NCI-H2107 (cell line): ENCODE results near the gene YIPF4.
"Not testable (repeated sequence)": the region's sequence is repeated elsewhere in the genome, so short reads cannot be mapped to it uniquely, and the experiment has no call there.

Experiments used
- DNase-seq: peaks from one replicate; lab custom pipeline; 2025; lab: John Stamatoyannopoulos, UW

YIPF4 gene

GRCh38 chr2:32289165-32289999 lies 11.7 kb downstream of the YIPF4 start:
- DNase-seq = no peak

DNA sequence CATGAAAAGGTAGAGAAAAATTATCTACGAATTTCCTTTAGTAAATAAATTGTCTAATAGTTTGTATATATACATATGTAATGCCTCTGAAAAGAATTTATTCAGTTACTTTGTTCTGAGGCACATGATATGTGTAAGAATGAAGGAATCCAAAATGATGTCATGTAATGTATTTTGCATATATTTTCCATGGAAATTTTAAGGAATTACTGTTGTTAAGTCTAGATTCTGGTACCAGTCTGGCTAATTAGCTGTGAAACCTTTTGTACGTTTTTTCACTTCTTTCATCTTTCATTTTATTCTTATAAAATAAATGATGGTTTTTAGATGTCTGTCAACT lies 12.3 kb downstream of the YIPF4 start:
- DNase-seq = no peak

- no peak for DNase-seq
Measured at GRCh38 chr2:32291746-32292145, 14.0 kb downstream of the YIPF4 start.

DNA sequence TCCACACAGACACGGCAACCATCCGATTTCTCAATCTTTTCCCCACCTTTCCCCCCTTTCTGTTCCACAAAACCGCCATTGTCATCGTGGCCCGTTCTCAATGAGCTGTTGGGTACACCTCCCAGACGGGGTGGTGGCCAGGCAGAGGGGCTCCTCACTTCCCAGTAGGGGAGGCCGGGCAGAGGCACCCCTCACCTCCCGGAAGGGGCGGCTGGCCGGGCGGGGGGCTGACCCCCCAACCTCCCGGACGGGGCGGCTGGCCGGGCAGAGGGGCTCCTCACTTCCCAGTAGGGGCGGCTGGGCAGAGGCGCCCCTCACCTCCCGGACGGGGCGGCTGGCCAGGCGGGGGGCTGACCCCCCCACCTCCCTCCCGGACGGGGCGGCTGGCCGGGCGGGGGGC lies 15.8 kb downstream of the YIPF4 start:
- not testable (repeated sequence) for DNase-seq

DNA sequence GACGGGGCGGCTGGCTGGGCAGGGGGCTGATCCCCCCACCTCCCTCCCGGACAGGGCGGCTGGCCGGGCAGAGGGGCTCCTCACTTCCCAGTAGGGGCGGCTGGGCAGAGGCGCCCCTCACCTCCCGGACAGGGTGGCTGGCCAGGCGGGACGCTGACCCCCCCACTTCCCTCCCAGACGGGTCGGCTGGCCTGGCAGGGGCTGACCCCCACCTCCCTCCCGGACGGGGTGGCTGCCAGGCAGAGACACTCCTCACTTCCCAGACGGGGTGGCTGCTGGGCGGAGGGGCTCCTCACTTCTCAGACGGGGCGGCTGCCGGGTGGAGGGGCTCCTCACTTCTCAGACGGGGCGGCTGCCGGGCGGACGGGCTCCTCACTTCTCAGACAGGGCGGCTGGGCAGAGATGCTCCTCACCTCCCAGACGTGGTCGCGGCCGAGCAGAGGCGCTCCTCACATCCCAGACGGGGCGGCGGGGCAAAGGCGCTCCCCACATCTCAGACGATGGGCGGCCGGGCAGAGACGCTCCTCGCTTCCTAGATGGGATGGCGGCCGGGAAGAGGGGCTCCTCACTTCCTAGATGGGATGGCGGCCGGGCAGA lies 16.4 kb downstream of the YIPF4 start:
- not testable (repeated sequence) for DNase-seq

DNA sequence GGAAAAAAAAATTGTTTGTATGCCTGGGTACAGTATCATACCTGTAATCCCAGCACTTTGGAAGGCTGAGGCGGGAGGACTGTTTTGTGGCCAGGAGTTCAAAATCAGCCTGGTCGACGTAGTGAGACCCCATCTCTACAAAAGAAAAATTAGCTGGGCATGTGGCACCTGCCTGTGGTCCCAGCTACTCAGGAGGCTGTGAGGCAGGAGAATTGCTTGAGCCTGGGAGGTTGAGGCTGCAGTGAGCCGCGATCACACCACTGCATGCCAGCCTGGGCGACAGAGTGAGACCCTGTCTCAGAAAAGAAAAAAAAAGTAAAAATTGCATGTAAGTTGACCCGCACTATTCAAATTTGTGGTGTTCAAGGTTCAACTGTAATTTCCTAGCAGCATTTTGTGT lies 32.9 kb downstream of the YIPF4 start:
- no peak for DNase-seq

- no peak for DNase-seq
Measured at GRCh38 chr2:32314886-32315285, 37.2 kb downstream of the YIPF4 start.

GRCh38 chr2:32328679-32329078 lies 51.0 kb downstream of the YIPF4 start:
- DNase-seq = not testable (repeated sequence)

GRCh38 chr2:32329180-32329980 lies 51.7 kb downstream of the YIPF4 start:
- DNase-seq = not testable (repeated sequence)

- DNase-seq = no peak
Measured at GRCh38 chr2:32330136-32330535, 52.4 kb downstream of the YIPF4 start.

GRCh38 chr2:32342801-32343200 lies 65.1 kb downstream of the YIPF4 start:
- no peak for DNase-seq

- DNase-seq = not testable (repeated sequence)
Measured at GRCh38 chr2:32350797-32351196, 73.1 kb downstream of the YIPF4 start.

DNA sequence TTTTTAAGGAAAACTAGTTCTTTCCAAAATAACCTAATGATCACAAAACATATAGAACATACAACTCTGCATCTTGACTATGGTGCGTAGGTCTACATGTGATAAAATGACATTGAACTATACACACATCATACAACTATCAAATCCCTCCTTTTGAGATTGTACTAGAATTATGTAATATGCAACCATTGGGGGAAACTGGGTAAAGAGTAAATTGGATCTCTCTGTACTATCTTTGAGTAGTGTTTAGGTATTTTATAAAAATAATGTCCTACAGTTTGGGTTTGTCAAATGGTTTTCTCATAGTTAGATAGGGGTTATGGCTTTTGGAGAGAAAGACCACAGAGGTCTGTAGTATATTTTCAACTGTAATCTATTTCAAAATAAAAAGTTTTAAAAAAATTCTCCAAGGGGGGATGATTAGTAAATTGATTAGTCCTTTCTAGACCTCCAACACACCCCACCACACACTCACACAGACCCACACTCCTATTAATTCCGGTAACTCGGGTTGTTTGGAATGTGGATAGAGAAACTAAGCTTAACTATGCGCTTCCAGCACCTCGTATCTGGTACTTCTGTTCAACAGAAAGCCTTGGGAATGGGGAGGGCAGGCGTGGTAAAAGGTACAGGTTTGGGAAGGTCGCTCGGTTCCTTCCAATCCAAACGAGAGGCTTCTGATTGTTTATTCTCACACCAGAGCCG lies 78.4 kb downstream of the YIPF4 start:
- no peak for DNase-seq

- DNase-seq = peak; percentile 93
Measured at GRCh38 chr2:32356681-32357317, 79.1 kb downstream of the YIPF4 start, which contains the start of gene BIRC6. BIRC6 (plus strand) TSS chr2:32357023; CDS start chr2:32357162, 139 bp downstream.

DNA sequence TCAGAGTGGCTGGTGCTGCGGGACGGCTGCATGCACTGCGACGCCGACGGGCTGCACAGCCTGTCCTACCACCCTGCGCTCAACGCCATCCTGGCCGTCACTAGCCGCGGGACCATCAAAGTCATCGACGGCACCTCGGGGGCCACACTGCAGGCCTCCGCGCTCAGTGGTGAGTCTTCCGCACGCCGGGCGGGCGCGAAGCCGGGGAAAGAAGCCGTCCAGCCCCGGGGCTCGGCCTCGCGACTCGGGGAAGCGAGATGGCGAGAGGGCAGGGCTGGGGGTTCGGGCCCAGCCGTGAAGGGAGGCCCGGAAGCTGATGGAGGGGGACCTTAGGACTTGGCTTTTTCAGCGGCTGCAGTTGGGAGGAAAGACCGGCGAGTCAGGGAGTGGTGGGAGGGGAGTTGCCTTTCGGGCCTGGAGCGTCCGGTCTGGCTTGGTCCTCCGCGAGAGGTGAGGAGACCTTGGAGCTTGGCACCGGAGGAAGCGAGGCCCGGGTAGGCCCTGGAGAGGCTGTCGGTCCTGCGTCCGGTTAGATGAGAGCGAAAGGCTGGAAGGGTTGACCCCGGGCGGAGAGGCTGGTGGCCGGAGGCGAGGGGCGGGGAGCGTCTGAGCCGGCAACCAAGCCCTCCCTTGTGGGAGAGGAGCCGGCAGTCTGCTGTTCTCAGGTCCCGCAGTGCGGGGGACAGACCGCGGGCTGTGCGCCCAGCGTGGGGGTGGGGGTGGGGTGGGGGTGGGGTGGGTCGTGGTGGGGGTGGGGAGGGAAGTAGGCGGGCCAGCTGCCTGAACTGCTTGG lies 79.8 kb downstream of the YIPF4 start:
- no peak for DNase-seq

DNA sequence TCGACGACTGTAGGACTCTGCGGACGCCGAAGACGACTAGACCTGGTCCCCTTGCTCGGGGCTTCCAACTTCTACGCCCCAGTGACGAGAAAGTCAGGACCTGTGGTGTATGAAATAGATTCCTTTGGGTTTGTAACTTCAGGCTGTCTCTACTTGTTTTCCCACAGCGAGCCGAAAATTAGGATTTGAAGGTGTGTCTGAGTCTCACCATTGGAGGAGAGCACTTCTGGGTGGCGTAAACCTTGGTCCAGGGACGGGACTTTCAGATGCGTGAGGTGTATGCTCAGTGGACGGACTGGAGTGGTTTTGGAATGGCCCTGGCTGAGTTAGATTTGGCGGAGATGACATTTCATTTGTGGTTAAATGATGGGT lies 80.4 kb downstream of the YIPF4 start:
- no peak for DNase-seq

DNA sequence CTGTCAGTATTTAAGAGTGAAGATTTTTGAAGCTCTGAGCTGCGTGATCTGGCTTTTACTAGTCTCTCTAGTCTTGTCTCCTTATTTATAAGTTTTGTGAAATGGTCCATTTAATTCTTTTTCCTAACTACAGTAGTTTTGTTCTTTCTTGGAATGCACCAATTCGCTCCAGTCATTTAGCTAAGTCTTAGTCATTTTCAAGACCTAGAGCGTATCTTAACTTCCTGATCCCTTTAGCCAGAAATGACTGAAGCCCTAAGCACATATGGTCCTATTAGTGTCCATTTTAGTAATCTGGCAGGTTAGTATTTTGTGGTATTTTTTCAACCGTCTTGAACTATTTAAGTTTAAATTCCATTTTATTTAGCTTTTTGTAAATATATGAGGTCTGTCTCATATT lies 82.7 kb downstream of the YIPF4 start:
- DNase-seq = no peak

- not testable (repeated sequence) for DNase-seq
Measured at GRCh38 chr2:32362997-32363396, 85.3 kb downstream of the YIPF4 start.

- DNase-seq = no peak
Measured at GRCh38 chr2:32363597-32363996, 85.9 kb downstream of the YIPF4 start.

DNA sequence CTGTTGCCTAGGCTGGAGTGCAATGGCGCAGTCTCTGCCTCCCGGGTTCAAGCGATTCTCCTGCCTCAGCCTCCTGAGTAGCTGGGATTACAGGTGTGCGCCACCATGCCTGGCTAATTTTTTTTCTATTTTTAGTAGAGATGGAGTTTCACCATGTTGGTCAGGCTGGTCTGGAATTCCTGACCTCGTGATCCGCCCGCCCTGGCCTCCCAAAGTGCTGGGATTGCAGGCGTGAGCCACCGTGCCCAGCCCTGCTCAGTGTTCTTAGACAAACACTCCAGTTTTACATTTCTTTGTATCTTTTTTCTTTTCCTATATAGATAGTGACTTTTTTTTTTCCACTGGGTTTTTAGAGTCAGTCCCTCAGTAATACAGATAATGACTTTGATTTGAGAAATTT lies 86.6 kb downstream of the YIPF4 start:
- DNase-seq = not testable (repeated sequence)

GRCh38 chr2:32365679-32366078 lies 88.0 kb downstream of the YIPF4 start:
- not testable (repeated sequence) for DNase-seq
